ENCODE data around the gene CDX1.
A peak's percentile ranks its signal among the peaks of the same experiment; 100 is the strongest.

The CDX1 gene

DNA sequence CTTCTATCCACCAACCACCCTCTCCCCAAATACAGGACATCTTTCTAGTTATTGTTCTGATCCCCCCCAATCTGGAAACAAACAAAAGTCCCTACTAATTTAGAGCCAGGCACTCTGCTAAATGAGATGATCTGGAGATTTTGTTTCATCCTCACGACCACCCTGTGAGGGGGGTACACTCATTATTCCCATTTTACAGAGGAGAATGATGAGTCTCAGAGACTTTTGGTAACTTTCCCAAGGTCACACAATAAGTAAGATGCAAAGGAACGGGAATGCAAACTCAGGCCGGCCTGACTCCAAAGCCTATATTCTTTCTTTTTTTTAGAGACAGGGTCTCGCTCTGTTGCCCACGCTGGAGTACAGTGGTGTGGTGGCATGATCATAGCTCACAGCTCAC is 20.3 kb upstream of the CDX1 start:
- no peak overlapping the region for H3K4me3 ChIP-seq (replicated peaks in 1 of 2; ENCODE audit: low read depth in 2 of 2, low read length in 2 of 2)
- TF ChIP-seq, protein P1, sequence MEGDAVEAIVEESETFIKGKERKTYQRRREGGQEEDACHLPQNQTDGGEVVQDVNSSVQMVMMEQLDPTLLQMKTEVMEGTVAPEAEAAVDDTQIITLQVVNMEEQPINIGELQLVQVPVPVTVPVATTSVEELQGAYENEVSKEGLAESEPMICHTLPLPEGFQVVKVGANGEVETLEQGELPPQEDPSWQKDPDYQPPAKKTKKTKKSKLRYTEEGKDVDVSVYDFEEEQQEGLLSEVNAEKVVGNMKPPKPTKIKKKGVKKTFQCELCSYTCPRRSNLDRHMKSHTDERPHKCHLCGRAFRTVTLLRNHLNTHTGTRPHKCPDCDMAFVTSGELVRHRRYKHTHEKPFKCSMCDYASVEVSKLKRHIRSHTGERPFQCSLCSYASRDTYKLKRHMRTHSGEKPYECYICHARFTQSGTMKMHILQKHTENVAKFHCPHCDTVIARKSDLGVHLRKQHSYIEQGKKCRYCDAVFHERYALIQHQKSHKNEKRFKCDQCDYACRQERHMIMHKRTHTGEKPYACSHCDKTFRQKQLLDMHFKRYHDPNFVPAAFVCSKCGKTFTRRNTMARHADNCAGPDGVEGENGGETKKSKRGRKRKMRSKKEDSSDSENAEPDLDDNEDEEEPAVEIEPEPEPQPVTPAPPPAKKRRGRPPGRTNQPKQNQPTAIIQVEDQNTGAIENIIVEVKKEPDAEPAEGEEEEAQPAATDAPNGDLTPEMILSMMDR (IDR thresholded peaks at IDR 0.05; ENCODE audit: low read depth, low read length), result no peak
- no peak for DNase-seq (ENCODE audit: low read depth in 2 of 2)

DNA sequence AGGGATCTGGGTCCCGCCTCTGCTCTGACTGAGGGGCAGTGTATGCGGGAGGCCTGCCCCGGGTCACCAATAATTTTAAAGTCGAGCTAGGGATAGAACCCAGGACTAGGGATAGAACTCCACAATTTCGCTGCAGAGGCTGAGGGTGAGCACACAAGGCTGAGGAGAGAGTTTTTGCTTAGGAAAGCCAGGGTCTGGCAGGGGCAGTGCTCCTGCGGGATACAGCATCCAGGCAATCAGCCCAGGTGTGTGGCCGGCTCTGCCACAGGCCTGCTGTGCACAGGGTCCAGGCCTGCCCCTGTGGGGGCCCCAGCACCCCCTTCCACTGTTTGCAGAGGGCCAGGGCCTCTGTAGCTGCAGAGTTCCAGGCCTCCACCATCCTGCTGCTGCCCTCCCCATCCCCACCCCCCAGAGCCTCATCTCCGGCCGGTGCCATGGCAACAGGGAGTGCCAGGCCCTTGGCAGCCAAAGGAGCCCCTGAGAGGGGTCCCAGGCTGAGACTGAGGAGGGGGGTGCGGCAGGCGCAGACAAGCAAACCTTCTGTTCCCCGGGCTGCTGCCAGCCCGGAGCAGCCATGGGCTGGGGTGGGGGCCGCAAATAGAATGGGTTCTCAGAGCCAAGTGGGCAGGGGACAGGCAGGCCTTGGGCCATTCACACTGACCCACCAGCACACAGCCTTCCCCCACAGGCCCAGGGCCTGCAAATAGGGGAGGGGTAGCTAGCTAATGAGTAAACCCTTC is 19.5 kb upstream of the CDX1 start:
- DNase-seq (ENCODE audit: low read depth in 2 of 2), result no peak
- no peak overlapping the region for H3K4me3 ChIP-seq (replicated peaks in 1 of 2; ENCODE audit: low read depth in 2 of 2, low read length in 2 of 2)
- TF ChIP-seq, protein P1 (IDR thresholded peaks at IDR 0.05; ENCODE audit: low read depth, low read length), result no peak

DNA sequence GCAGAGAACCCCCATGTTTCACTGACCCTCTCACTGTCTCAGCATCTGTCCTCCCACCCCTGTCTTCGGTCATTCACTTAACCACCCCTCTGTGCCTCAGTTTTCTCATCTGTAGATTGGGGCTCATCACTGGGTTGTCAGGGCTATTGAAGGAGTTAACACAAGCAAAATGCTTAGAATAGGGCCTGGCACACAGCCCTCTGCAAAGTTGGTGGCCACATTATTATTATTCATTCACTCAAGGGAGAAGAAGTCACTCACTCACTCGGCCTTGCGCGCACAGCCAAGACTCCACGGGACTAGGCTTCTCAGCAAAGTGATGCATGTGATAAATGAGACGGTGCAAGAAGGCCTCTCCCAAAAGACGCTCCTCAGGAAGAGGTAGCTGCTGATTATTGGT is 18.9 kb upstream of the CDX1 start:
- no peak for DNase-seq (ENCODE audit: low read depth in 2 of 2)
- H3K4me3 ChIP-seq (replicated peaks in 1 of 2; ENCODE audit: low read depth in 2 of 2, low read length in 2 of 2), result no peak overlapping the region
- TF ChIP-seq, protein P1 (IDR thresholded peaks at IDR 0.05; ENCODE audit: low read depth, low read length), result no peak

DNA sequence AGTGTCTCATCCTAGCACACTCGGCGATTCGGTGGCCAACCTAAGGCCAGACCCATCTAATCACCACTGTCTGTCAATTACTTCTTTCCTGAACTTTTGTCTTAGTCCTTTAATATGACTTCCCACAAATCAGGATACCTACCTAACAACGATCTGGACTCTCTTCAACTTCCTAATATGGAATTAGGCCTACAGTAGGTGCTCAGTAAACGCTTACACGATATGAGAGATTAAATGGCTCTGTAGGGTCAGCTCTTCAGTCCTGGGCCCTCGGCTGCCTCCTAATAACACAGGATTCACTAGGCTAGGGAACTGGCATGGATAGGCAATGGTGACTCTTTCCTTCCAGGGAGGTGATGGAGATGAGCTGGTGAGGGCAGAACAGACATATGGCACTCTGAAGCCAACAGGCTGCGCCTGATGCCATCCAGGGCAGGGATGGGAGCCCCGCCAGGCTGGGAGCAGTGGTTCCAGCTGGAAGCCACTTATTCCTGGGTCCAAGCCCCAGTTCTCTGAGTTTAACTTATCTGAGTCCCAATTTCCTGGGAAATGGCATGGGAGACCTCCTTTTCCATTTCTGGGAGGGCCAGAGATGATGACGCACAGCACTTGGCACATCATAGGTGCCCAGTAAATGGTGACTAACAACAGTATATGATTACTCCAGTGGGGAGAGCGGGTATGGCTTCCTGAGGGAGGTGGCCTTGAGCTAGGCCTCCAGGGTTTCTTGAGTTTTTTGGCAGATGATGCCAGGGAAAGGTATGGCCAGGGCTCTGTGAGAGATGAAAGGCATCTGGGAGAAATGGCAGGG is 18.3 kb upstream of the CDX1 start:
- H3K4me3 ChIP-seq (replicated peaks in 1 of 2; ENCODE audit: low read depth in 2 of 2, low read length in 2 of 2), result no peak overlapping the region
- TF ChIP-seq, protein P1 (IDR thresholded peaks at IDR 0.05; ENCODE audit: low read depth, low read length), result no peak
- DNase-seq (ENCODE audit: low read depth in 2 of 2), result peak in 1 of 2 donors; percentile 58

DNA sequence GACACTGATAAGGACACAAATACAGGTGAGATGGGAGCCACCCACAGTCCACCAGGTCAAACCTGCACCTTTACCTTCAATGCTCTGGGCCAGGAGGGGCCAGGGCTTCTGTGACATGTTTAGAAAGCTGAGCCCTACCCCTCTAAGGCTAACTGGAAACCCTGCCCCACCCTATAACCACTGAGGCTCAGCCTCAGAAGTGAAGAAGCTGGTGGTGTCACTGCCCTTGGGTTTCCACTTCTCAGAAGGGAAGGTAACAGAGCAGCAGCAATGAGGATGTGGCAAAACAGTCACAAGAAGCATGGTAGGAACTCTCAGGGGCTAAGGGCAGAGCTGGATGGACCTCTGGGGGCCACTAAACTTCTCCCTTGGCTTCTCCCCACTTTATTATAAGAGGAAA is 17.0 kb upstream of the CDX1 start:
- TF ChIP-seq, protein P1 (IDR thresholded peaks at IDR 0.05; ENCODE audit: low read depth, low read length), result no peak
- DNase-seq (ENCODE audit: low read depth in 2 of 2), result no peak
- H3K4me3 ChIP-seq (replicated peaks in 1 of 2; ENCODE audit: low read depth in 2 of 2, low read length in 2 of 2), result no peak overlapping the region

DNA sequence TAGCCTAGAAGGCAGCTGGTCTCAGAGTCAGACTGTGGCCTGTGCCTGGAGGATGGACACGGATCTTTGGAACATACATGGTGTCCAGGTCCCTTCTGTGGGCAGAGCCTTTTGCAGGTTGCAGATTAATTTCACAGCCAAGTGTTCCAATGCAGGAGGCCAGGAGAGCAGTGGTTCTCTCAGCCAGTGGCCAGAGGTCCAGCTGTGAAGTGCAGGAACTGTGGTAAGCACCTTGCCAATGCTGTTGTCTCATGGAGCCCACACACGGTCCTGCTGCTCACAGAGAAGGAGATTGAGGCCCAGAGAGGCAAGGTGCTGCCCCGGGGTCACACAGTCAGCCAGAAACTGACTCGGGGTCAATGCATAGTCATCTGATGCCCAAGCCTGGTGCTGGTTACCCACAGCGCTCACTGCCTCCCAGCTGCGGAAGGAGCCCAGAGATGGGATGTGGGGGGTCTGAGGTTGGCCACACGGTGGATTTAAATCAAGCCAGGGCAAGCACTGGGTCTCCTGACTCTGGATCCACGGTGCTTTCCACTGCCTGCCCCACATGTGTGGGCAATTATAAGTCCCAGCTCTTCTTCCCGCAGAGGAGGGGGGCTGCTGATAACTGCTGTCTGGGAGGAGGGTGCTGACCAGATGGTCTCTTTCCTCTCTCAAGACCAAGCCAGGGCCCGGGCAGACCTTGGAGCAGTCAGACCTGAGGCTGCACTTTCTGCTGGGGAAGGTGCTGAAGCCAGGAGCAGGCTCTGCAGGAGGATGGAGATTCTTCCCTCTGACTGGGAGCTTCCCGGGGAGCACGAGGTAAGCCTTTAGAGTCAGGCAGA is 13.7 kb upstream of the CDX1 start:
- no peak for DNase-seq (ENCODE audit: low read depth in 2 of 2)
- TF ChIP-seq, protein P1 (IDR thresholded peaks at IDR 0.05; ENCODE audit: low read depth, low read length), result no peak
- H3K4me3 ChIP-seq (replicated peaks in 1 of 2; ENCODE audit: low read depth in 2 of 2, low read length in 2 of 2), result peak overlapping the region; percentile 77 to 81
